ENCODE measurements around the gene S100A11. TPM values are rescaled to one million over a fixed set of nuclear protein-coding genes. Genes with fewer than 3 reads are reported as not detected.

Gene S100A11
- total RNA-seq, 1 experiment from 2014 or later, result 474 TPM

DNA sequence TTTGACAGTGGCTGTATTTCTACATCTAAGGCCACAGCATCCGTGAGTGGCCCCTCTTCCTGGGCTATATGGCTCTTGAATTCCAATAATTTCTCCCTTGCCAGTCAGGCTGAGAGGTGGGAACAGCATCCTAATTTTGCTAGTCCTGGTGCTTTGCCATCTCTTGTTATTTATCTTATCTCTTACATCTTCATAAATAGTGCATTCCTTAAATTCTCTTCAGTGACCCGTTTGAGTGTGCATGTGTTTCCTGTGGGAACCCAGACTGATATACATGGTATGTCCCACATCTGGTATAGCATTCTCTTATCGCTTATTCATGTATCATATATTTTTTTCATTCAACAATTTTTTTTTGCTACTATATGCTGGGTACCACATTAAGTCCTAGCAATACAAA is 9.9 kb downstream of the S100A11 start:
- TF ChIP-seq, protein P1, sequence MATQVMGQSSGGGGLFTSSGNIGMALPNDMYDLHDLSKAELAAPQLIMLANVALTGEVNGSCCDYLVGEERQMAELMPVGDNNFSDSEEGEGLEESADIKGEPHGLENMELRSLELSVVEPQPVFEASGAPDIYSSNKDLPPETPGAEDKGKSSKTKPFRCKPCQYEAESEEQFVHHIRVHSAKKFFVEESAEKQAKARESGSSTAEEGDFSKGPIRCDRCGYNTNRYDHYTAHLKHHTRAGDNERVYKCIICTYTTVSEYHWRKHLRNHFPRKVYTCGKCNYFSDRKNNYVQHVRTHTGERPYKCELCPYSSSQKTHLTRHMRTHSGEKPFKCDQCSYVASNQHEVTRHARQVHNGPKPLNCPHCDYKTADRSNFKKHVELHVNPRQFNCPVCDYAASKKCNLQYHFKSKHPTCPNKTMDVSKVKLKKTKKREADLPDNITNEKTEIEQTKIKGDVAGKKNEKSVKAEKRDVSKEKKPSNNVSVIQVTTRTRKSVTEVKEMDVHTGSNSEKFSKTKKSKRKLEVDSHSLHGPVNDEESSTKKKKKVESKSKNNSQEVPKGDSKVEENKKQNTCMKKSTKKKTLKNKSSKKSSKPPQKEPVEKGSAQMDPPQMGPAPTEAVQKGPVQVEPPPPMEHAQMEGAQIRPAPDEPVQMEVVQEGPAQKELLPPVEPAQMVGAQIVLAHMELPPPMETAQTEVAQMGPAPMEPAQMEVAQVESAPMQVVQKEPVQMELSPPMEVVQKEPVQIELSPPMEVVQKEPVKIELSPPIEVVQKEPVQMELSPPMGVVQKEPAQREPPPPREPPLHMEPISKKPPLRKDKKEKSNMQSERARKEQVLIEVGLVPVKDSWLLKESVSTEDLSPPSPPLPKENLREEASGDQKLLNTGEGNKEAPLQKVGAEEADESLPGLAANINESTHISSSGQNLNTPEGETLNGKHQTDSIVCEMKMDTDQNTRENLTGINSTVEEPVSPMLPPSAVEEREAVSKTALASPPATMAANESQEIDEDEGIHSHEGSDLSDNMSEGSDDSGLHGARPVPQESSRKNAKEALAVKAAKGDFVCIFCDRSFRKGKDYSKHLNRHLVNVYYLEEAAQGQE (IDR thresholded peaks at IDR 0.05; ENCODE audit: insufficient read depth in 1 of 2, low read depth in 2 of 2, low read length in 1 of 2), result no peak
- TF ChIP-seq SIN3A (IDR thresholded peaks at IDR 0.05; ENCODE audit: borderline replicate concordance, insufficient read depth, low read depth, low read length) (no peak), POLR2AphosphoS5 (IDR thresholded peaks at IDR 0.05; ENCODE audit: low read depth, low read length) (no peak), TCF7L2 (IDR thresholded peaks at IDR 0.05; ENCODE audit: low read depth, low read length) (no peak)
- TF ChIP-seq, protein P2, sequence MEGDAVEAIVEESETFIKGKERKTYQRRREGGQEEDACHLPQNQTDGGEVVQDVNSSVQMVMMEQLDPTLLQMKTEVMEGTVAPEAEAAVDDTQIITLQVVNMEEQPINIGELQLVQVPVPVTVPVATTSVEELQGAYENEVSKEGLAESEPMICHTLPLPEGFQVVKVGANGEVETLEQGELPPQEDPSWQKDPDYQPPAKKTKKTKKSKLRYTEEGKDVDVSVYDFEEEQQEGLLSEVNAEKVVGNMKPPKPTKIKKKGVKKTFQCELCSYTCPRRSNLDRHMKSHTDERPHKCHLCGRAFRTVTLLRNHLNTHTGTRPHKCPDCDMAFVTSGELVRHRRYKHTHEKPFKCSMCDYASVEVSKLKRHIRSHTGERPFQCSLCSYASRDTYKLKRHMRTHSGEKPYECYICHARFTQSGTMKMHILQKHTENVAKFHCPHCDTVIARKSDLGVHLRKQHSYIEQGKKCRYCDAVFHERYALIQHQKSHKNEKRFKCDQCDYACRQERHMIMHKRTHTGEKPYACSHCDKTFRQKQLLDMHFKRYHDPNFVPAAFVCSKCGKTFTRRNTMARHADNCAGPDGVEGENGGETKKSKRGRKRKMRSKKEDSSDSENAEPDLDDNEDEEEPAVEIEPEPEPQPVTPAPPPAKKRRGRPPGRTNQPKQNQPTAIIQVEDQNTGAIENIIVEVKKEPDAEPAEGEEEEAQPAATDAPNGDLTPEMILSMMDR (IDR thresholded peaks at IDR 0.05), result no peak
- ATAC-seq (no peak), DNase-seq (ENCODE audit: low read depth, low spot score) (no peak)
- in situ Hi-C loops (cut with HindIII; ENCODE audit: low pct_unique_long_range_greater_than_20kb, low sequenced_read_pairs) (no loop called here), intact Hi-C loops (cut with micrococcal nuclease; ENCODE audit: unreplicated experiment) (no loop called here)
- Histone ChIP-seq H3K9me3 (ENCODE audit: control insufficient read depth, insufficient read depth, low read depth, low read length) (no peaks in the 10 kb centered on the region), H3K4me1 (ENCODE audit: control insufficient read depth, insufficient read depth, low read length) (no peaks in the 10 kb centered on the region), H3K36me3 (ENCODE audit: control insufficient read depth, insufficient read depth, low read length) (peaks cover 1% of the 10 kb centered on the region; the same call in 1 of the 2 replicates), H3K4me3 (ENCODE audit: low read depth in 2 of 2, low read length in 2 of 2) (no peak overlapping the region), H3K27me3 (ENCODE audit: control insufficient read depth, insufficient read depth, low read length) (no peaks in the 10 kb centered on the region), H3K27ac (ENCODE audit: low read length) (no peak overlapping the region)
- POLR2A ChIA-PET, result no interaction called here
- BruUV-seq (replicated peaks), result no TSS peak
- CTCF ChIA-PET, result interaction anchor here (0.6 kb wide), 1 partner anchor 285 kb away, joined by 3 read pairs; no protein-coding TSS in a partner anchor

DNA sequence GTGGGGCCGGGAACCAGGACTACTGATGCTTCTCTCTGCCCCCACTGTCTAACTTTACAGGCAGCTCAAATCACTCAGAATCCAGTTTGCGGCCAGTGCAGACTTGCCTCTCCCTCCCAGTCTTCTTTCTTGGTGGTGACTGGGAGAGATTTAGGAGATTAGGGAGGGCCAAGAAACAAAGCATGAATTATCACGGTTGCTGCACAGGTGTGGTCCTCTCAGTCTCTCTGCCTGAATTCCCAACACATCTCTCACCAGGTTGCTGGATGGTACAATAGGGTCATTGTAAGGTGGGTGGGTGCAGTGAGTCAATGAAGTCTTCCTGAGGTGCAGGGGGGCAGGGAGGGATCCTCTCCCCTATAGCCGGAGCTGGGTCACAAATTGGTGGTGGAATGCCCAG is 12.6 kb downstream of the S100A11 start:
- in situ Hi-C loops (cut with HindIII; ENCODE audit: low pct_unique_long_range_greater_than_20kb, low sequenced_read_pairs), result no loop called here
- no peak overlapping the region for H3K4me3 ChIP-seq (ENCODE audit: low read depth in 2 of 2, low read length in 2 of 2)
- ChIA-PET POLR2A (no interaction called here), CTCF (no interaction called here)
- no peaks in the 10 kb centered on the region for H3K27me3 ChIP-seq (ENCODE audit: control insufficient read depth, insufficient read depth, low read length)
- H3K27ac ChIP-seq (ENCODE audit: low read length), result no peak overlapping the region
- BruUV-seq (replicated peaks), result no TSS peak
- ATAC-seq, result no peak; the same call in 1 of the 2 replicates
- no peaks in the 10 kb centered on the region for H3K36me3 ChIP-seq (ENCODE audit: control insufficient read depth, insufficient read depth, low read length)
- intact Hi-C loops (cut with micrococcal nuclease; ENCODE audit: unreplicated experiment), result no loop called here
- TF ChIP-seq POLR2AphosphoS5 (IDR thresholded peaks at IDR 0.05; ENCODE audit: low read depth, low read length), result no peak
- TF ChIP-seq, protein P2 (IDR thresholded peaks at IDR 0.05), result no peak
- no peaks in the 10 kb centered on the region for H3K9me3 ChIP-seq (ENCODE audit: control insufficient read depth, insufficient read depth, low read depth, low read length)
- DNase-seq (ENCODE audit: low read depth, low spot score), result no peak
- H3K4me1 ChIP-seq (ENCODE audit: control insufficient read depth, insufficient read depth, low read length), result no peaks in the 10 kb centered on the region
